Right ventricle myocardium superior (tissue), 1 donor: ENCODE data around the gene PLIN3. TPM values are rescaled to one million over a fixed set of nuclear protein-coding genes. Genes with fewer than 3 reads are reported as not detected.
"Not testable (repeated sequence)": the region's sequence is repeated elsewhere in the genome, so short reads cannot be mapped to it uniquely, and the experiment has no call there.

Experiments used
- ATAC-seq: fragments of 200-7000 bp; cut with Tn5 transposase; one replicate; pipeline ENCODE4 v1.9.1; 2020; ENCODE audit warnings: mild to moderate bottlenecking; ENCODE audit not compliant: poor library complexity
- DNase-seq: peaks from one replicate; pipeline ENCODE4 v3.0.0-alpha.2; 2020
- intact Hi-C: fragments of 100-400 bp; cut with DNase I; formaldehyde crosslinking; loops from one replicate; pipeline ENCODE4 v1.11.2; 2022
- total RNA-seq: library from RNA; stranded (reverse); fragmentation: NEBNext Ultra II Directional; extraction: Animal tissue kit (Norgen Biotek cat#: 25700); gene quantifications from one replicate; pipeline ENCODE4 v1.2.1, GENCODE V29; 2021
- donor health status: DM: no; HTN: yes; CAD: no; lungs with severe emphysema.

Gene PLIN3
- total RNA-seq, 1 donor from 2014 or later: 27.9 TPM

DNA sequence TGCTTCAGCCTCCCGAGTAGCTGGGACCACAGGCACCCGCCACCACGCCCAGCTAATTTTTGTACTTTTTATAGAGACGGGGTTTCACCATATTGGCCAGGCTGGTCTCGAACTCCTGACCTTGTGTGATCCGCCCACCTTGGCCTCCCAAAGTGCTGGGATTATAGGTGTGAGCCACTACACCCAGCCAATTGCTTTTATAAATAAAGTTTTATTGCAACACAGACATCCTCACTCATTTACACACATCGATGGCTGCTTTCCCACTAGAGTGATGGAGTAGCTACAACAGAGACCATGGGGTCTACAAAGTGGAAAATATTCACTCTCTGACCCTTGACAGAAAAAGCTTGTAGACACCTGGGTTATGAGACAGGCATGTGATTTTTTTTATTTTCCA lies 45.1 kb downstream of the PLIN3 start:
- DNase-seq, ATAC-seq, intact Hi-C loops: not testable (repeated sequence)

GRCh38 chr19:4821265-4821664 lies 46.2 kb downstream of the PLIN3 start:
- no peak for DNase-seq
- intact Hi-C loops: no loop called here
- no peak for ATAC-seq

DNA sequence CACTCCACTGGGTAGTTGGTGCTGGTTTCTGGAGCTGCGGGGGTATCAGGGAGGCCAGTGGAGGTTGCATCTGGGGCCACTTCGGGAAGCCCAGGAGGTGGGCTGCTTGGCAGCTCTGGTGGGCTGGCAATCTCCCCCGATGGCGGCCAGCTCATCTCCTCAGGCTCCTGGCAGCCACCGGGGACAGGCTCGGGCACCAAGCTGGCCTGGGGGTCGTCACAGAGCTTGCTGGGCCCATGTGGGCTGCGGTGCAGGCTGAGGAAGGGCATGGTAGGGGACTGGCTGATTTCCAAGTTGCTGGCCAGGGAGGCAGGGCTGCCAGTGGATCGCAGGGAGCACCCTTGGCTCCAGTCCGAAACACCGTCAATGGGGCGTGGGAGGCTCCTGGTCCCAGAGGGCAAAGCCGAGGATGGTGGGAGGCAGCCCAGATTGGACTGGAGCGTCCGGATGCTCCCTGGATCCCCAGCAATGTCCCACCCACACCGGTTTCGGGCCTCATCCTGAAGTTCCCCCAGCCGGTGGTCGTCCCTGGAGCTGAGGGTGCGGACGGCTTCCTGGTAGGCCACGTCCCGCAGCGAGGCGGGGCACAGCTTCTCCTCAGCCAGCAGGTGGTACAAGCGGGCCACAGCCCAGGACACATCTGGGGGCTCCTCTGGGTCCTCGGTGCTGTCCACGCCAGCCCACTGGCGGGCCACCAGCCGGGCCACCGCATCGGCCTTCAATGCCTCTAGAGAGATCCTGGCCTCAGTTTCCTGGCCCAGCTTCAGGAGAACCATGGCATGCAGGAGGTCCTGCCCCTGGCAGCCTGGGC lies 49.8 kb downstream of the PLIN3 start:
- no peak for DNase-seq
- no peak for ATAC-seq
- intact Hi-C loops: no loop called here

DNA sequence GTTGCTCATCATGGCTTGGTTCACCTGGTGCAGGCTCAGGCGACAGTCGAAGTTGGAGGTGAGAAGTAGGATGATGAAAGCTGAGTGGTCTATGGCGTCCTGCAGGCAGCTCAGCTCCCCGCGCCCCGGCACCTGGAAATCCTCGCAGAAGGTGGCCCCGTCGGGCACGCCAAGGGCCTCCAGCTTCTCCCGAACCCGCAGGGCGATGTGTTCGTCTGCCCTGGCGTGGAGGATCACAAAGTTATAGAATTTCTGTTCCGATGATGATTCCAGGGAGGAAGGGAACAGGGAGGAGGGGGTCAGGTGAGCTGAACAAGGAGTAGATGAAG lies 50.6 kb downstream of the PLIN3 start:
- intact Hi-C loops: no loop called here
- DNase-seq (no peak), ATAC-seq (no peak)

GRCh38 chr19:4816202-4816949 lies 51.1 kb downstream of the PLIN3 start:
- ATAC-seq (peak; percentile 4), DNase-seq (no peak)
- intact Hi-C loops: no loop called here

GRCh38 chr19:4815426-4816201 lies 51.9 kb downstream of the PLIN3 start:
- intact Hi-C loops: no loop called here
- DNase-seq: peak; percentile 91
- peak; percentile 94 for ATAC-seq

- DNase-seq (no peak), ATAC-seq (no peak)
- intact Hi-C loops: loop anchor here (5.0 kb wide), 1 partner anchor 97 kb away; no protein-coding TSS in a partner anchor
Observed at GRCh38 chr19:4814625-4815425, 52.6 kb downstream of the PLIN3 start.

DNA sequence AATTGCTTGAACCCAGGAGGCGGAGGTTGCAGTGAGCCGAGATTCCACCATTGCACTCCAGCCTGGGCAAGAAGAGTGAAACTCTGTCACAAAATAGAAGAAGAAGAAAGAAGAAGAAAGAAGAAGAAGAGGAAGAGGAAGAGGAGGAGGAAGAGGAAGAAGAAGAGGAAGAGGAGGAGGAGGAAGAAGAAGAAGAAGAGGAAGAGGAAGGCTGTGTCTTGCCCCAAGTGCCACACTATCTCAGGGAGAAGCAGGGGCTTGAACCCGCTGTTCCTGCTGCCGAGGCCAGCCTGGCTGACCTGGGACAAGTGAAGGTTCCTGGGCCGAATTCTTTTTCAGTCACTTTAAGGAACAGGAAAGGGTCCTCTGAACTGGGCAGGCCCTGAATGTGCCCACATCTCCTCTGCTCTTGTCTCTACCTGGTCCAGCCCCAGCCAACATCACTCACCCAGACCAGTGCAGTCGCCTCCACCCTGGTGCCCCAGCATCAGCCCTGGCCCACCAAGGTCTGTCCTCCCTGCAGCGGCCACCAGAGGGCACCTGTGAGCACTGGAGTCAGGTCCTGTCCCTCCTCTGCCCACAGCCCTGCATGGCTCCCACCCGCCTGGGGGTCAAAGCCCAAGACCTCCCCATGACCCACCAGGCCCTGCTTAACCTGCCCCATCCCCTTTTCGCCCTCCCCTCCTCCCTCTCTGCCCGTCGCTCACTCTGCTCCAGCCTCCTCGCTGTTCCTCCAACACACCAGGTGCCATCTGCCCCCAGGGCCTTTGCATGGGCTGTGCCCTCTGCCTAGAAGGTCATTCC lies 55.9 kb downstream of the PLIN3 start:
- intact Hi-C loops: loop anchor here (5.0 kb wide), 1 partner anchor 101 kb away; no protein-coding TSS in a partner anchor
- ATAC-seq: peak; percentile 50

GRCh38 chr19:4807188-4807587 lies 60.3 kb downstream of the PLIN3 start:
- ATAC-seq: no peak
- intact Hi-C loops: loop anchor here (5.0 kb wide), 1 partner anchor 225 kb away; no protein-coding TSS in a partner anchor
- DNase-seq: peak; percentile 56

More for the DNA sequence above, 55.9 kb downstream of the PLIN3 start:
- DNase-seq: peak; percentile 90

- intact Hi-C loops: loop anchor here (5.0 kb wide), 1 partner anchor 226 kb away; no protein-coding TSS in a partner anchor
- ATAC-seq: no peak
- no peak for DNase-seq
Observed at GRCh38 chr19:4806384-4806783, 61.1 kb downstream of the PLIN3 start.

DNA sequence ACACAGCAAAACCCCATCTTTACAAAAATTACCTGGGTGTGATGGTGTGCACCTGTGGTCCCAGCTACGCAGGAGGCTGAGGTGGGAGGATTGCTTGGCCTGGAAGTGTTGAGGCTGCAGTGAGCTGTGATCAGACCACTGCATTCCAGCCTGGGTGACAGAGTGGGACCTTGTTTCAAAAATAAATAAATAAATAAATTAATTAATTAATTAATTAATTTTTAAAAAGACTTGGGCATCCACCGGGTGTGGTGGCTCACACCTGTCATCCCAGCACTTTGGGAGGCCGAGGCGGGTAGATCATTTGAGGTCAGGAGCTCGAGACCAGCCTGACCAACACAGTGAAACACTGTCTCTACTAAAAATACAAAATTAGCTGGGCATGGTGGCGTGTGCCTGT lies 62.3 kb downstream of the PLIN3 start:
- intact Hi-C loops: loop anchor here (5.0 kb wide), 1 partner anchor 227 kb away; no protein-coding TSS in a partner anchor
- ATAC-seq: not testable (repeated sequence)

GRCh38 chr19:4803736-4804695 lies 63.5 kb downstream of the PLIN3 start:
- peak; percentile 79 for ATAC-seq
- peak; percentile 75 for DNase-seq
- intact Hi-C loops: loop anchor here (5.0 kb wide), 1 partner anchor 72 kb away; no protein-coding TSS in a partner anchor

More for the DNA sequence above, 62.3 kb downstream of the PLIN3 start:
- DNase-seq: not testable (repeated sequence)

DNA sequence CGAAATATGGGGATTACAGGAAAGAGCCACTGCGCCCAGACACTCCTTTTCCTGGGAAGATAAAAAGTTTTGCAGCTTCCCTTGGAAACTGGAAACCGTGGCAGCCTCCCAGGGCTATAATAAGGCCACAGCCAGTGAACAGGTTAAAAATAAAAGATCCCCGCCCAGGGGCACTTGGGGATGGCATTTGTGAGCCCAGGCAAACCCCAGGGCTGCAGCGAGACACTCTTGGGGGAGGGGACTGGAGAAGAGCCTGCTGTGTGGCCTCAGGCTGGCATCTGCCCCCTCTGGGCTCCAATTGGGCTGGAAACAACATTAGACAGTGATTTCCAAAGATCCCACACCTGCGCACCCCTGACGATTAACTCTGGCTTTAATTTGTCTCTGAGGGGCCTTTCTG lies 64.8 kb downstream of the PLIN3 start:
- intact Hi-C loops: loop anchor here (5.0 kb wide), 1 partner anchor 70 kb away; no protein-coding TSS in a partner anchor
- peak; percentile 75 for DNase-seq
- peak; percentile 89 for ATAC-seq

GRCh38 chr19:4801085-4801619 lies 66.3 kb downstream of the PLIN3 start:
- ATAC-seq (no peak), DNase-seq (no peak)
- intact Hi-C loops: loop anchor here (5.0 kb wide), 1 partner anchor 69 kb away; no protein-coding TSS in a partner anchor

DNA sequence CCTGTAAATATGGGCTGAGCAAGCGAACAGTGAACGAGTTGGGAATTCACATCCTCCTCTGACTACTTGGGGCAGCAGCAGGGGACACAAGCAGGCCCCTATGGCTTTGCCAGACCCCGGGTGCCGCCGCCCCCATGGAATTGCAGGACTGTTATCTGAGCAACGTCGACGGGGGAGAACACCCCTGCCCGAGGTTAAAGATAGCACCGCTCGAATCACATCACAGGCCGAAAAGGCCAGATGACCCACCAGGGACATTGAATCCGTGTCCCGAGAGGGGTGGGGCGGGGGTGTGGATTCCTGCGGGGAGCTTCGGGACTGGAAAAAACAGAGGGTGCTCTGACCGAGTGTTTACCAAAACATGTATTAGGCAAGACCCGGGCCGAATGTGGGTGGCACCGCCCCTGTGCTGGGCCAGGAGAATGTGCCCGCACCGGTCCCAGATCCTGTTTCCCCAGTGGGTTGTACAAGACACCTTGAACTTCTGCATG lies 66.8 kb downstream of the PLIN3 start:
- intact Hi-C loops: loop anchor here (5.0 kb wide), 1 partner anchor 68 kb away; no protein-coding TSS in a partner anchor
- peak; percentile 62 for DNase-seq
- ATAC-seq: peak; percentile 50

DNA sequence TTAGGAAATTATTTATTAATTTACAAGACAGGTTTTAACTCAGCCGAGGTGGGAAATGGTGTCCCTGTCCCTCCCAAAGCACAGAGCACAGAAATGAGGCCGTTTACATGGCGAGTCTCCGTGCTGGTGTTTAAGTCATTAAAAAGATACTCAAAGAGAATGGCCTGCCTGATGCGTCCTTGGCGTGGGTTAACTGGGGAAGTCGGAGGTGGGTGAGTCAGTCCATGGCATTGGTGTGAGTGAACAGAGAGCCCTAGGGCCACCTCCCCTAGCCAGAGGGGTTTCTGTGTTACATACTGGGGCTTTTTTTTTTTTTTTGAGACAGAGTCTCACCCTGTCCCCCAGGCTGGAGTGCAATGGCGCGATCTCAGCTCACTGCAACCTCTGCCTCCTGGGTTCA lies 72.1 kb downstream of the PLIN3 start:
- DNase-seq (no peak), ATAC-seq (no peak)
- intact Hi-C loops: no loop called here
